Vein endothelial cell (primary cell): Measurements from ENCODE around the gene NAA20. TPM values are rescaled to one million over a fixed set of nuclear protein-coding genes. Genes with fewer than 3 reads are reported as not detected.

Experiments used
- total RNA-seq: library from RNA; depleted of rRNA; stranded (reverse); fragments of >200 nt; gene quantifications from 2 replicates; pipeline ENCODE4 v1.2.3, GENCODE V29; 2012

The NAA20 gene
- total RNA-seq, result 47.2 and 50.6 TPM in 2 replicates

GRCh38 chr20:20017001-20017843 is at the start of gene NAA20:
NAA20 (plus strand) TSS chr20:20017362; CDS start chr20:20017397, 35 bp downstream.

GRCh38 chr20:20052074-20052970 is 35.2 kb downstream of the NAA20 start, which contains the start of the genes CFAP61 and CRNKL1:
CFAP61 (plus strand) TSS chr20:20052532; CDS start chr20:20056654, 4,122 bp downstream.
CRNKL1 (minus strand) TSS chr20:20052466; CDS start chr20:20052342, 124 bp downstream.

Other genes starting within 250 kb of the NAA20 start
- gene CRNKL1, start 35.1 kb downstream of the NAA20 start, total RNA-seq, result 21.9 and 24.5 TPM in 2 replicates
- gene CFAP61, start 35.2 kb downstream of the NAA20 start, total RNA-seq, result not detected in 2 replicates